NCI-H2227 (cell line): Measurements from ENCODE around the gene SCFD2.

ENCODE experiments used
- DNase-seq: peaks from one replicate; lab custom pipeline; 2025; ENCODE audit not compliant: unreplicated experiment; lab: John Stamatoyannopoulos, UW

Gene SCFD2

GRCh38 chr4:52939739-52940138 lies 426.1 kb downstream of the SCFD2 start:
- no peak for DNase-seq

- no peak for DNase-seq
These were observed 426.5 kb downstream of the SCFD2 start for GRCh38 chr4:52939325-52939724.

GRCh38 chr4:52937829-52938228 lies 428.0 kb downstream of the SCFD2 start:
- no peak for DNase-seq

- no peak for DNase-seq
These were observed 429.1 kb downstream of the SCFD2 start for GRCh38 chr4:52936729-52937128.

- no peak for DNase-seq
These were observed 430.5 kb downstream of the SCFD2 start for GRCh38 chr4:52935317-52935716.

GRCh38 chr4:52933738-52934137 lies 432.1 kb downstream of the SCFD2 start:
- no peak for DNase-seq

GRCh38 chr4:52932591-52933470 lies 433.0 kb downstream of the SCFD2 start:
- DNase-seq = no peak

GRCh38 chr4:52931243-52931642 lies 434.6 kb downstream of the SCFD2 start:
- no peak for DNase-seq

- no peak for DNase-seq
These were observed 439.5 kb downstream of the SCFD2 start for GRCh38 chr4:52926196-52926974.

GRCh38 chr4:52925531-52925968 lies 440.3 kb downstream of the SCFD2 start:
- no peak for DNase-seq

GRCh38 chr4:52919461-52919860 lies 446.4 kb downstream of the SCFD2 start:
- no peak for DNase-seq

GRCh38 chr4:52917817-52918216 lies 448.0 kb downstream of the SCFD2 start:
- no peak for DNase-seq

GRCh38 chr4:52915730-52916300 lies 450.0 kb downstream of the SCFD2 start:
- no peak for DNase-seq

GRCh38 chr4:52915191-52915590 lies 450.7 kb downstream of the SCFD2 start:
- DNase-seq = no peak

- DNase-seq = no peak
These were observed 451.7 kb downstream of the SCFD2 start for GRCh38 chr4:52914051-52914605.

- no peak for DNase-seq
These were observed 453.3 kb downstream of the SCFD2 start for GRCh38 chr4:52912608-52913007.

GRCh38 chr4:52911684-52912294 lies 454.1 kb downstream of the SCFD2 start:
- peak; percentile 37 for DNase-seq

- no peak for DNase-seq
These were observed 455.7 kb downstream of the SCFD2 start for GRCh38 chr4:52910115-52910514.

GRCh38 chr4:52907510-52907909 lies 458.4 kb downstream of the SCFD2 start:
- DNase-seq = no peak

- no peak for DNase-seq
These were observed 461.4 kb downstream of the SCFD2 start for GRCh38 chr4:52904421-52904820.

- DNase-seq = no peak
These were observed 462.6 kb downstream of the SCFD2 start for GRCh38 chr4:52903273-52903672.
